HG03060 (cell line): ENCODE results near the gene PRR14.

Experiments used
- ATAC-seq: cut with Tn5 transposase; IDR thresholded peaks from one replicate; pipeline ENCODE4 v1.9.1; 2021; ENCODE audit warnings: low read depth, moderate number of reproducible peaks; ENCODE audit not compliant: unreplicated experiment

The PRR14 gene

DNA sequence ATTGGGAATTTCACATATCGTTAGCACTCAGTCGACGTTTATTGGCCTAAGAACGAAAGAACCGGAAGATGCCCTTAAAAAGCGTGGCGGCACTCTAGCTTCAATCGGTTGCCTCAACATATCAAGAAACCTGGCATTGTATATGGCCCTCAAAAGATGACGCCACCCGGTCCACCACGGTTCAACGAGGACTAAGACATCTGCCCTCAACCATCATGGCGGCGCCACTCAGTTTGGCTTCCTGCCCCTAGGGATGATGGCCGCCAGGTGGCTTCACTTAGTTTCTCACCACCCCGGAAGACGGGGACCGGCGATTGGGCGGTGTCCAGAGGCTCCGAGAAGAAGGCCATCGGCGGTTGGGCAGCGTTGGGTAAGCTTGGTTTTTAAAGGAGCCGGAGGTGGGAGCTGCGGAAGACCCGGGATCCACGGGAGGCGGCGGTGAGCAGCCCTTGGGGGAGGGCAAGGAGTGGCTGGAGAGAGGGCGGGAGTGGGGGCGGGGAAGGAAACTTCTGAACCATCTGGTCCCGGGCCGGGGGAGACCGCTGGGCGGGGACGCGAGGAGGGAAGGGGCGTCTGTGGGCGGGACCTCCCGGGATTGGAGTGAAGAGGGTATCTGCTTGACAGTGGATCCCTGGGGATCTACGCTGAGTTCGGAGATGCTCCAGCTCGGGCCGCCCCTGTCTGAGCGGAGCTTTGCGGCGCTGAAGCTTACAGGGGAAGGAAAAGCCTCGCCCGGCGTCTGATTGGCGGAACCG, at the start of gene PRR14:
PRR14 (plus strand) TSS at position 592 of the 755 bp plus-strand sequence. CDS start 686 bp downstream, outside the sequence.
- ATAC-seq: peak; percentile 67

GRCh38 chr16:30601966-30602365, 48.8 kb upstream of the PRR14 start:
- ATAC-seq: no peak

DNA sequence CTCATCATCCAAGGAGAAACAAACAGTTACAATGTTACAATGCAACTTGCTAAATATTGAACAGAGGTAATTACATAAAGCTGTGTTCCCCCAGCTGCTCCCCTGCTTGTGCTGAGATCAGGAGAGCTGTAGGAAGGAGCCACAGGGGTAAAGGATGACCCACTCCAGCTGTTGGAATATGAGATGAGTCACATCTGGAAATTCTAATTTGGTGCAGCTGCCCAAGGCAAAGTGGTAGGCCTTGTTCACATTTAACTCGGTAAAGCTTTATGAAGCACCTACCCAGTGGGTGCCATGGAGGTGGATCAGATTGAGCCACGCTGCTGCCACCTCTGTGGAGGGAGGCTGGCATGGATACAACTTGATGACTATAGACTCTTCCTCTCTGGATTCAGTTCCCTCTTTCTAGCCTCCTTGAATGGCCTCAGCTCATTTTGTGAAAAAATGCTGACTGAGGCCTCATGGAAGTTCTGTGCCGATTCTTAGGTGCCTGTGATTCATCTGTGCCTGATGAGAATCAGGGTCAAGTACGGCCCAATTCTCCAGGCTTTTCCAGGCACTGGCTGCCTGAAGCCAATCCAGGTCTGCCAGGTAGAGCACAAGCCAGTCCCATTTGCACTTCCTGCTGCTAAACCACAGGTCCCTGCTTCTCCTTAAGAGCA, 48.0 kb upstream of the PRR14 start:
- no peak for ATAC-seq

DNA sequence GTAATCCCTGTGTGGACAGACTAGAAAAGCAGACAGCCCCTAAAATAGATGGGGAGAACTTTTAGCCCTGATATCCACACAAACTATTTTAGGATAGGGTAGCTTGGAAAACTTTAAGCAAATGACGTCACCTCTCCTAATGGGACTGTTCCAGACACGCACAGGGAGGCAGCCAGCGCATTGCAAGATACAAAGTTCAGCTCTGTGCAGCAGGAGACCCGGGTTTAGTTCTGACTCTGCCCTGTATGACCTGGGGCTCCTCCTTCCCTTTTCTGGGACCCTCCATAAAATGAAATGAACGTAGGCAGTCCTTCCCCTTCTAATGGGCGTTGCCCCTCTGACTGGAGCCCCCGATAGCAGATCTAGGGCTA, 46.8 kb upstream of the PRR14 start:
- no peak for ATAC-seq

- ATAC-seq: no peak
These were observed 46.3 kb upstream of the PRR14 start for GRCh38 chr16:30604316-30604947.

DNA sequence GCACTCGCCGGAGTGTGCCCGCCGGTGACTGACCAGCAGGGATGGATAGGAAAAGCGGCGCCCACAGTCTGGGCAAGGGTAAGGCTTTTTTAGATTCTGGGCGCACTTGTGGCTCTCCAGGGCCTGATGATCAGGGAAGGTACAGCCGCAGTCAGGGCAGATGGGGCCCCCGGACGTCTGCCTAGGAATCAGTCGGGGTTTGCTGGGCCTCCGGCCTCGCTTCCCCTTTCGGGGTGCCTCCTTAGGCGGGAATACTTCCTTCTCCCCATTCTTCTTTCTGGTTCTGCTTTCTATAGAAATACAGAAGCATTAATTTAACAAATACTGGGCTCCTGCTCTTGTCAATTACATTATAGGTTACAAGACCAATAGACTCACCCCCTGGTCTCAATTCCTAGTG, 45.6 kb upstream of the PRR14 start:
- no peak for ATAC-seq

GRCh38 chr16:30606004-30606403, 44.8 kb upstream of the PRR14 start:
- ATAC-seq: no peak

GRCh38 chr16:30609002-30609925, 41.5 kb upstream of the PRR14 start:
- peak; percentile 8 for ATAC-seq

GRCh38 chr16:30609926-30610839, 40.6 kb upstream of the PRR14 start, which contains the start of gene ZNF689:
TSS of gene ZNF689 (minus strand) at chr16:30610389. CDS start at chr16:30610041, 348 bp downstream.
- ATAC-seq: peak; percentile 66

DNA sequence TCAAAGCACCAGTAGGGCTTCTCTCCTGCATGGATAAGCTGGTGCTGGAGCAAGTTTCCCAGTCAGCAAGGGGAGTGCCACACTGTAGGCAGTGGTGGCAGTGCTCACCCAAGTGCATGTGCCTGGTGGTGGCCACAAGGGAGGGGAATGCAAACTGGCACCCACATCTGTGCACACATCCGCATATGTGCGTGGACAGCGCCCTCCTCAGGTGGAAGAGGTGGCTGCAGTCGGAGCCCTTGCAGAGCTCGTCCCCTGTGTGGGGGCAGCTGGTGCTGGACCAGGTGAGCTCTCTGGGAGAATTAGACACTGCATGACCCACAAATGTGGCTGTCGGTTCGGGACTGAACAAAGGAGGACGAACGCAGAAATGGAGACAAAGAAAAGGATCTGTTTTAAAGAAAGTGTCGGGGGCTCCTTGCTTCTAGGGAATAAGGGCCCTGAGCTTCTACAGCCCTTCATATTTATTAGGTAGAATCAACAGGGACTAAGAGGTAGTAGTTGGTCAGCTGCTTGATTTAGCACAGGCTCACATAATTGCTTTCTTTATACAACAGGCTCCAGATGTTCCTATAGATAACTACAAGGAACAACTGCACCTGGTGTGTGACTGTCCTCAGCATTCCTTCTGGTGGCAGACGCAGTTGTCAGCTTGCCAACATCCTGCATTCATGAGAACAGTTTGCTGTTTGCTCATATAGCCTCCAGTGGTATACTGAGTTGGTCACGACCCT, 35.2 kb upstream of the PRR14 start:
- ATAC-seq: no peak

GRCh38 chr16:30619202-30619601, 31.6 kb upstream of the PRR14 start:
- ATAC-seq: no peak

DNA sequence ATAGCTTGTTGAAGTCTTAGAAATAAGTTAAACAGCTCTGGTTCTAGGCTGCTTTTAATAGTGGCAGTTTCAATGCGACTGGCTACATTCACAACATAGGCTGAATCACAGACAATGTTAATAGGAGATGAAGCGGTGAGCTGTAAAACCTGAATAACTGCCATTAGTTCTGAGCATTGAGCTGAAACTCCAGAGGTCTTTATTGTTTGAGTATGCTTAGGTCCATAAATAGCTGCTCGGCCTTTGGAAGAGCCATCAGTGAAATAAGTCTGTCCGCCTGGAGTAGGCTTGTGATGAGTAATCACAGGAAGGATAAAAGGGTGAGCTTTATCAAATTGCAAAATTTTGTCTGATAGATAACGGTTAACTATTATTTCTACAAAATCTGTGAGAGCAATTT, 31.1 kb upstream of the PRR14 start:
- no peak for ATAC-seq

DNA sequence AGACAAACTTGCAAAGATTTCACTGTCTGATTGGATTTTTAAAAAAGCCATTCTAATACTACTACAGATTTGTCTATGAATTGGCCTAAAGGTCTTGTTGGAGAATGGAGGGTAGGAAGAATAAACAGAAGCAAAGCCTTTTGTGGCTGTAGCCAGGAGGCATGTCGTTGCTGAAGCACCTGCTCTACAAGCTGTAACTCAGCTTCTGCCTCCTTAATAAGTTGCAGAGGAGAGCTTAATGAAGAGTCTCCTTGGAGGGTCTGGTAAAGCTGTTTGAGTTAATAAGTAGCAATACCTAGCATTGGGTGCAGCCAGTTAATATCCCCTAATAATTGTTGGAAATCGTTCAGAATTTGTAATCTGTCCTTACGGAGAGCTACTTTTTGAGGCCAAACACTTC, 30.6 kb upstream of the PRR14 start:
- no peak for ATAC-seq

DNA sequence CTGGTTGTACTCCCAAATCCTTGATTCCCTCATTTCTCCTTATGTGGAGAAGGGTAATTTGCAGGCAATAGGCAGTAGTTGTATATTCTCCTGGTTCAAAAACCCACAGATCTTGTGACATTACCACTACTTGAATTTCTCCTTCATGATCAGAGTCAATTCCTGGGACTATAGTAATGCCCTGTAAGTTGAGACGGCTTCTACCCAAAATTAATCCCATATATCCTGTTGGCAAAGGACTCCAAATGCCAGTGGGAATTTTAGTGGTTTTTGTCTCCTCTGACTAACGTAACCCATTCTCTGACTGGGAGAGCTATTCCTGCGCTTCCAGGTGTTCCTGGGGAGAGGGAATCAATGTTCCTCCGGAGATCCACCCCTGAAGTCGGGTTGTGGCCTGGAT, 29.0 kb upstream of the PRR14 start:
- ATAC-seq: no peak

DNA sequence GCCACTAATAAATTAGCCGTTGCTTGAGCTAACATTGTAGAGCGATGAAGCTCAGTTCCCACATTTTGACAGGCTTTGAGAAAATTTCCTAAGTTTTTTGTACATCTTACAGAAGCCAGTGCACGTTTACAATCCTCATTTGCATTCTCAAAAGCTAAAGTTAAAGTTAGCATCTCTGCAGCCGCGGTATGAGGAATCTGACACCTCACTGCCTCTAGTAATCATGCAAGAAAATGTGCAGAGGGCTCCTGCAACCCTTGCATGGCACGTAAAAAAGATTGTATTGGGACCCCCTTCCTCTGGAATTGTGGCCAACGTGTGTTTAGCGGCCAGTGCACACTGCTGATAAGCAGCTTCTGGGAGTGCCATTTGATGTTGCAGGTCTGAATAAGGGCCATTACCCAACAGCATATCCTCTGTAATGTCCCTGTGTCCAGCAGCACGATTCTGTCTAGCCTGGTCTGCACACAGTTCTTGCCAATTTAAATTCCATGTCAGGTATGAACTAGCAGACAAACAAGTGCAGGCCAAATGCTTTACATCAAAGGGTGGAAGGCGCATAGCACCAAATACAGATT, 28.2 kb upstream of the PRR14 start:
- no peak for ATAC-seq

DNA sequence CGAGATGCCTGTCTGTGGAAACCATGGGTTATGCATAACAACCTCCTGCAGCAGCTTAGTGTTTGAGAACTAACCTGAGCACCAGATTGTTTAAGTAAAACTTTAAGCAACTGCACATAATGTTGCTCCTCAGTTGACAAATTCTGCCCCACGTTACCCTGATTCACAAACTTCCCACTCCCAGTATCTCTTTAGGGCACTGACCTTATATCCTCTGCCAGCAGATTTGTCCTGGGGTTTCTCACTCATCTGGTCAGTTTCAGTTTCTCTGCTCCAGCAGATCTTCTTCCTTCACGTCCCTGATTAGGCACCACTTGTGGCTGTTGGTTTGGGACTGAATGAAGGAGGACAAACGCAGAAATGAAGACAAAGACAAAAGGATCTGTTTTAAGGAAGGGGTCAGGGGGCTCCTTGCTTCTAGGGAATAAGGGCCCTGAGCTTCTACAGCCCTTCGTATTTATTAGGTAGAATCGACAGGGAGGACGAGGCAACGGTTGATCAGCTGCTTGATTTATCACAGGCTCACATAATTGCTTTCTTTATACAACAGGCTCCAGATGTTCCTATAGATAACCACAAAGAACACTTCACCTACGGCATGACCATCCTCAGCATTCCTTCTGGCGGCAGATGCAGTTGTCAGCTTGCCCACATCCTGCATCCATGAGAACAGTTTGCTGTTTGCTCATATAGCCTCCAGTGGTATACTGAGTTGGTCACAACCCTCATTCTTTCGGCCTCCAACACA, 27.1 kb upstream of the PRR14 start:
- ATAC-seq: no peak

DNA sequence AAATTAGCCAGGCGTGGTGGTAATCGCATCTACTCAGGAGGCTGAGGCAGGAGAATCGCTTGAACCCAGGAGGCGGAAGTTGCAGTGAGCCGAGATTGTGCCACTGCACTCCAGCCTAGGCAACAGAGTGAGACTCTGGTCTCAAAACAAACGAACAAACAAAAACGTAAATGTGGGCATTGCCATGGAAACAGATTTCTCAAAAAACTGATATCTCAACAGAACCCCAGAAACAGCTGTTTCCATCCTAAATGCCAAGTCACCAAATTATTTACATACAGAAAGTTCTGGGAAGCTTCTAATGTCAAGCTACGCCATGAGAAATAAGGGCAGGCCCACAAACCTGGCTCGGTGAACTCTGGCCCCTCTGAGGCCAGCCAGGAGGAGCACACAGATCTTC, 24.5 kb upstream of the PRR14 start:
- no peak for ATAC-seq
